ENCODE measurements around the gene KIDINS220.

The KIDINS220 gene

GRCh38 chr2:8692783-8693156, 144.6 kb downstream of the KIDINS220 start:
- TF ChIP-seq CTCF (IDR thresholded peaks at IDR 0.05; ENCODE audit: extremely low read depth, insufficient read depth, missing control alignments): peak; percentile 1
- in situ Hi-C loops (cut with MboI; ENCODE audit: low pct_unique_long_range_greater_than_20kb, low sequenced_read_pairs, unreplicated experiment): loop anchor here (25.0 kb wide), 1 partner anchor 380 kb away; no protein-coding TSS in a partner anchor
- DNase-seq (ENCODE audit: low spot score): no peak

GRCh38 chr2:8691859-8692437, 145.5 kb downstream of the KIDINS220 start:
- in situ Hi-C loops (cut with MboI; ENCODE audit: low pct_unique_long_range_greater_than_20kb, low sequenced_read_pairs, unreplicated experiment): loop anchor here (25.0 kb wide), 1 partner anchor 380 kb away; no protein-coding TSS in a partner anchor
- no peak for TF ChIP-seq CTCF (IDR thresholded peaks at IDR 0.05; ENCODE audit: extremely low read depth, insufficient read depth, missing control alignments)

GRCh38 chr2:8685697-8686358, 151.6 kb downstream of the KIDINS220 start:
- peak; percentile 98 for TF ChIP-seq CTCF (IDR thresholded peaks at IDR 0.05; ENCODE audit: extremely low read depth, insufficient read depth, missing control alignments)
- peak; percentile 84 for DNase-seq (ENCODE audit: low spot score)
- in situ Hi-C loops (cut with MboI; ENCODE audit: low pct_unique_long_range_greater_than_20kb, low sequenced_read_pairs, unreplicated experiment): loop anchor here (10.0 to 25.0 kb wide), 2 partner anchors 374 to 1261 kb away; no protein-coding TSS in a partner anchor

More at GRCh38 chr2:8691859-8692437, 145.5 kb downstream of the KIDINS220 start:
- no peak for DNase-seq (ENCODE audit: low spot score)

- no peak for DNase-seq (ENCODE audit: low spot score)
- no peak for TF ChIP-seq CTCF (IDR thresholded peaks at IDR 0.05; ENCODE audit: extremely low read depth, insufficient read depth, missing control alignments)
- in situ Hi-C loops (cut with MboI; ENCODE audit: low pct_unique_long_range_greater_than_20kb, low sequenced_read_pairs, unreplicated experiment): loop anchor here (10.0 to 25.0 kb wide), 2 partner anchors 373 to 1260 kb away; no protein-coding TSS in a partner anchor
These were observed 152.3 kb downstream of the KIDINS220 start for GRCh38 chr2:8684878-8685696.

GRCh38 chr2:8684540-8684877, 152.9 kb downstream of the KIDINS220 start:
- no peak for DNase-seq (ENCODE audit: low spot score)
- no peak for TF ChIP-seq CTCF (IDR thresholded peaks at IDR 0.05; ENCODE audit: extremely low read depth, insufficient read depth, missing control alignments)
- in situ Hi-C loops (cut with MboI; ENCODE audit: low pct_unique_long_range_greater_than_20kb, low sequenced_read_pairs, unreplicated experiment): loop anchor here (10.0 to 25.0 kb wide), 2 partner anchors 372 to 1260 kb away; no protein-coding TSS in a partner anchor
